Astrocyte (in vitro differentiated cells and primary cell): ENCODE results near the gene ALKBH2. TPM values are rescaled to one million over a fixed set of nuclear protein-coding genes. Genes with fewer than 3 reads are reported as not detected.
A peak's percentile ranks its signal among the peaks of the same experiment; 100 is the strongest.

ENCODE experiments used
- DNase-seq: peaks from one replicate; pipeline ENCODE4 v3.0.0-alpha.2; 2010; ENCODE audit warnings: low read depth
- FAIRE-seq: peaks from 2 replicates; lab custom pipeline; 2011; peaks lifted over from hg19 to GRCh38; lab: Jason Lieb, UNC
- H2AFZ ChIP-seq: 2 replicates; pipeline ENCODE4 v1.6.0; 2012; ENCODE audit warnings: low read depth, low read length, inconsistent platforms
- H3K27ac ChIP-seq: 2 replicates; pipeline ENCODE4 v1.5.1; 2011; ENCODE audit warnings: low read depth, low read length, inconsistent platforms
- H3K27me3 ChIP-seq: 2 replicates; pipeline ENCODE4 v1.6.0; 2011; ENCODE audit warnings: low read length, inconsistent platforms; ENCODE audit not compliant: insufficient read depth
- H3K36me3 ChIP-seq: 2 replicates; pipeline ENCODE4 v1.5.1; 2011; ENCODE audit warnings: low read length, inconsistent platforms; ENCODE audit not compliant: insufficient read depth
- H3K4me1 ChIP-seq: 2 replicates; pipeline ENCODE4 v1.5.1; 2011; ENCODE audit warnings: low read length, inconsistent platforms; ENCODE audit not compliant: insufficient read depth
- H3K4me2 ChIP-seq: 2 replicates; pipeline ENCODE4 v1.6.0; 2012; ENCODE audit warnings: low read length, inconsistent platforms
- H3K4me3 ChIP-seq: 2 replicates; pipeline ENCODE4 v1.5.1; 2011; ENCODE audit warnings: low read depth, mild to moderate bottlenecking, low read length, inconsistent platforms; ENCODE audit not compliant: insufficient read depth
- H3K79me2 ChIP-seq: 2 replicates; pipeline ENCODE4 v1.6.0; 2012; ENCODE audit warnings: mild to moderate bottlenecking, low read length, inconsistent platforms; ENCODE audit not compliant: insufficient read depth
- H3K9ac ChIP-seq: 2 replicates; pipeline ENCODE4 v1.6.0; 2012; ENCODE audit warnings: mild to moderate bottlenecking, low read length, inconsistent platforms
- H3K9me3 ChIP-seq: 2 replicates; pipeline ENCODE4 v1.5.1; 2012; ENCODE audit warnings: low read depth, mild to moderate bottlenecking, low read length, inconsistent platforms; ENCODE audit not compliant: insufficient read depth
- H4K20me1 ChIP-seq: 2 replicates; pipeline ENCODE4 v1.6.0; 2012; ENCODE audit warnings: low read length, inconsistent platforms; ENCODE audit not compliant: insufficient read depth
- H3K27ac Mint-ChIP-seq: one replicate; pipeline ENCODE4 v1.8.0; 2021; ENCODE audit warnings: mild to moderate bottlenecking, mixed read lengths; ENCODE audit not compliant: unreplicated experiment
- H3K27me3 Mint-ChIP-seq: one replicate; pipeline ENCODE4 v1.8.0; 2021; ENCODE audit warnings: low read depth, mixed read lengths; ENCODE audit not compliant: unreplicated experiment
- H3K36me3 Mint-ChIP-seq: one replicate; pipeline ENCODE4 v1.8.0; 2021; ENCODE audit warnings: low read depth, mixed read lengths; ENCODE audit not compliant: unreplicated experiment
- H3K4me1 Mint-ChIP-seq: one replicate; pipeline ENCODE4 v1.8.0; 2021; ENCODE audit warnings: low read depth, mixed read lengths; ENCODE audit not compliant: unreplicated experiment
- H3K4me3 Mint-ChIP-seq: one replicate; pipeline ENCODE4 v1.8.0; 2021; ENCODE audit warnings: mild to moderate bottlenecking, moderate library complexity, mixed read lengths; ENCODE audit not compliant: unreplicated experiment
- H3K9me3 Mint-ChIP-seq: one replicate; pipeline ENCODE4 v1.8.0; 2021; ENCODE audit warnings: mild to moderate bottlenecking, mixed read lengths; ENCODE audit not compliant: unreplicated experiment
- CTCF ChIP-seq: IDR thresholded peaks from 2 replicates; pipeline ENCODE4 v1.5.1; 2011; ENCODE audit warnings: low read depth, mild to moderate bottlenecking, inconsistent platforms, low read length, moderate library complexity; ENCODE audit not compliant: insufficient read depth
- EZH2 ChIP-seq: IDR thresholded peaks from 2 replicates; pipeline ENCODE4 v1.6.1; 2012; ENCODE audit warnings: mild to moderate bottlenecking, low read length, inconsistent platforms; ENCODE audit not compliant: insufficient read depth
- total RNA-seq: library from RNA; stranded (reverse); gene quantifications from 2 replicates; pipeline ENCODE4 v1.2.1, GENCODE V29; 2021

The ALKBH2 gene
- total RNA-seq, 1 donor from 2014 or later: 5.1 TPM

- TF ChIP-seq EZH2: no peak
- TF ChIP-seq CTCF: no peak
- H2AFZ ChIP-seq: peak overlapping the region; percentile 91
- peak overlapping the region; percentile 67 for H3K27ac ChIP-seq
These were observed 4.9 kb upstream of the ALKBH2 start for GRCh38 chr12:109098183-109098604.

GRCh38 chr12:109097435-109098182 is 4.3 kb upstream of the ALKBH2 start, which contains the start of gene UNG:
UNG (plus strand) TSS chr12:109097597; CDS start chr12:109097680, 83 bp downstream.
- DNase-seq (peak; percentile 80), FAIRE-seq (no peak)
- Mint-ChIP-seq H3K9me3 (no peaks in the 10 kb centered on the region), H3K4me1 (peaks cover 22% of the 10 kb centered on the region), H3K4me3 (peak within 1 kb of the TSS; percentile 92), H3K36me3 (peaks cover 16% of the 10 kb centered on the region), H3K27ac (peak within 1 kb of the TSS; percentile 80), H3K27me3 (peaks cover 2% of the 10 kb centered on the region)
- H4K20me1 ChIP-seq: peaks cover 10% of the 10 kb centered on the region
- TF ChIP-seq CTCF (no peak), EZH2 (no peak)
- peak within 1 kb of the TSS; percentile 91 for H2AFZ ChIP-seq
- peak within 1 kb of the TSS; percentile 85 for H3K4me3 ChIP-seq
- peaks cover 20% of the 10 kb centered on the region for H3K79me2 ChIP-seq
- H3K9ac ChIP-seq: peak within 1 kb of the TSS; percentile 86
- H3K4me2 ChIP-seq: peak within 1 kb of the TSS; percentile 93
- H3K27me3 ChIP-seq: no peaks in the 10 kb centered on the region
- H3K4me1 ChIP-seq: peaks cover 24% of the 10 kb centered on the region
- H3K36me3 ChIP-seq: peaks cover 8% of the 10 kb centered on the region
- H3K9me3 ChIP-seq: no peaks in the 10 kb centered on the region
- peak within 1 kb of the TSS; percentile 67 for H3K27ac ChIP-seq

More at GRCh38 chr12:109098183-109098604, 4.9 kb upstream of the ALKBH2 start:
- Histone ChIP-seq H3K4me2 (peak overlapping the region; percentile 93), H3K9me3 (no peaks in the 10 kb centered on the region), H3K36me3 (peaks cover 10% of the 10 kb centered on the region), H3K27me3 (no peaks in the 10 kb centered on the region), H3K4me3 (peak overlapping the region; percentile 85), H4K20me1 (peaks cover 10% of the 10 kb centered on the region), H3K79me2 (peaks cover 14% of the 10 kb centered on the region), H3K4me1 (peaks cover 18% of the 10 kb centered on the region), H3K9ac (peak overlapping the region; percentile 86)
- peaks cover 22% of the 10 kb centered on the region for H3K4me1 Mint-ChIP-seq
- H3K27ac Mint-ChIP-seq: peak overlapping the region; percentile 80
- no peak for FAIRE-seq
- H3K4me3 Mint-ChIP-seq: peak overlapping the region; percentile 92
- DNase-seq: peak; percentile 50
- H3K9me3 Mint-ChIP-seq: no peaks in the 10 kb centered on the region
- peaks cover 2% of the 10 kb centered on the region for H3K27me3 Mint-ChIP-seq
- peaks cover 16% of the 10 kb centered on the region for H3K36me3 Mint-ChIP-seq

- peaks cover 10% of the 10 kb centered on the region for H4K20me1 ChIP-seq
- Mint-ChIP-seq H3K27ac (peak overlapping the region; percentile 7), H3K4me3 (peak overlapping the region; percentile 92), H3K9me3 (peaks cover 2% of the 10 kb centered on the region), H3K27me3 (peaks cover 2% of the 10 kb centered on the region), H3K4me1 (peaks cover 24% of the 10 kb centered on the region), H3K36me3 (peaks cover 18% of the 10 kb centered on the region)
- peak overlapping the region; percentile 91 for H2AFZ ChIP-seq
- peak overlapping the region; percentile 65 for H3K4me3 ChIP-seq
- no peak for TF ChIP-seq CTCF
- no peak for TF ChIP-seq EZH2
- peak overlapping the region; percentile 63 for H3K9ac ChIP-seq
- H3K4me1 ChIP-seq: peaks cover 30% of the 10 kb centered on the region
- H3K27me3 ChIP-seq: no peaks in the 10 kb centered on the region
- DNase-seq (no peak), FAIRE-seq (no peak)
- H3K4me2 ChIP-seq: peak overlapping the region; percentile 93
- H3K9me3 ChIP-seq: no peaks in the 10 kb centered on the region
- H3K79me2 ChIP-seq: peaks cover 25% of the 10 kb centered on the region
- peaks cover 8% of the 10 kb centered on the region for H3K36me3 ChIP-seq
- H3K27ac ChIP-seq: peak overlapping the region; percentile 44
These were observed 3.8 kb upstream of the ALKBH2 start for GRCh38 chr12:109097140-109097434.
